ENCODE results near the gene HIBCH. TPM values are rescaled to one million over a fixed set of nuclear protein-coding genes. Genes with fewer than 3 reads are reported as not detected.
"Not testable (repeated sequence)": the region's sequence is repeated elsewhere in the genome, so short reads cannot be mapped to it uniquely, and the experiment has no call there.

The HIBCH gene
- total and polyA plus RNA-seq, 2 of the 13 experiments (the other 11 are each of a cell fraction or from before 2014, with no cell fraction given): 18.8 to 49.5 TPM

GRCh38 chr2:190235101-190235500 lies 84.5 kb downstream of the HIBCH start:
- Histone ChIP-seq H3K9ac (ENCODE audit: insufficient read depth, low read depth, low read length) (no peak overlapping the region), H3K27me3 (ENCODE audit: control insufficient read depth in 1 of 2, insufficient read depth in 2 of 2, low read length in 2 of 2) (no peaks in the 10 kb centered on the region), H4K20me1 (ENCODE audit: insufficient read depth, low read length) (no peaks in the 10 kb centered on the region), H3K4me1 (ENCODE audit: insufficient read depth, low read length) (no peaks in the 10 kb centered on the region), H2AFZ (ENCODE audit: low read length) (no peak overlapping the region), H3K79me2 (ENCODE audit: insufficient read depth, low read length) (no peaks in the 10 kb centered on the region), H3K4me3 (replicated peaks in 1 of 3; ENCODE audit: insufficient read depth in 1 of 3, low read depth in 2 of 3, low read length in 3 of 3) (no peak overlapping the region), H3K36me3 (replicated peaks in 1 of 2; ENCODE audit: control insufficient read depth in 1 of 2, insufficient read depth in 2 of 2, low read length in 2 of 2) (no peaks in the 10 kb centered on the region; a peak in 2 of 5 replicates), H3K4me2 (ENCODE audit: low read depth, low read length) (no peak overlapping the region), H3K9me3 (ENCODE audit: low read length) (no peaks in the 10 kb centered on the region), H3K27ac (ENCODE audit: extremely low read length, insufficient read depth, low read length) (no peak overlapping the region)
- 98% methylated on average over 4 of the region's 4 CpGs for WGBS (ENCODE audit: low lambda C conversion rate)
- ChIA-PET CTCF (ENCODE audit: low intra/inter-chr PET ratio, low total read pairs) (no interaction called here), POLR2A (no interaction called here)
- TF ChIP-seq AGO2 (optimal IDR thresholded peaks at IDR 0.05; ENCODE audit: low read depth, low read length) (no peak), JARID2 (CRISPR knock-in tag; IDR thresholded peaks at IDR 0.05; ENCODE audit: insufficient replicate concordance) (no peak), MTA3 (CRISPR knock-in tag; IDR thresholded peaks at IDR 0.05) (no peak), TRIM22 (IDR thresholded peaks at IDR 0.05) (no peak), ZNF224 (CRISPR knock-in tag; IDR thresholded peaks at IDR 0.05) (no peak), STAT6 (CRISPR knock-in tag; IDR thresholded peaks at IDR 0.05; ENCODE audit: borderline replicate concordance) (no peak)
- DNase-seq (ENCODE audit: low spot score) (no peak), FAIRE-seq (no peak), ATAC-seq (no peak)
- in situ Hi-C loops (cut with HindIII; ENCODE audit: extremely low pct_ligation_motif_present, low pct_unique_long_range_greater_than_20kb): no loop called here
- intact Hi-C loops (cut with micrococcal nuclease; ENCODE audit: unreplicated experiment): no loop called here
- no TSS peak for BruUV-seq (replicated peaks)

- H3K79me2 ChIP-seq (ENCODE audit: insufficient read depth, low read length); H3K27ac ChIP-seq (ENCODE audit: extremely low read length, insufficient read depth, low read length); H3K4me3 ChIP-seq (replicated peaks in 1 of 3; ENCODE audit: insufficient read depth in 1 of 3, low read depth in 2 of 3, low read length in 3 of 3); CTCF ChIA-PET (ENCODE audit: low intra/inter-chr PET ratio, low total read pairs); H4K20me1 ChIP-seq (ENCODE audit: insufficient read depth, low read length); H2AFZ ChIP-seq (ENCODE audit: low read length); intact Hi-C loops (cut with micrococcal nuclease; ENCODE audit: unreplicated experiment); BruUV-seq (replicated peaks); ATAC-seq; in situ Hi-C loops (cut with HindIII; ENCODE audit: extremely low pct_ligation_motif_present, low pct_unique_long_range_greater_than_20kb); H3K4me1 ChIP-seq (ENCODE audit: insufficient read depth, low read length); H3K9ac ChIP-seq (ENCODE audit: insufficient read depth, low read depth, low read length); FAIRE-seq; H3K4me2 ChIP-seq (ENCODE audit: low read depth, low read length); POLR2A ChIA-PET; H3K27me3 ChIP-seq (ENCODE audit: control insufficient read depth in 1 of 2, insufficient read depth in 2 of 2, low read length in 2 of 2); DNase-seq (ENCODE audit: low spot score); H3K9me3 ChIP-seq (ENCODE audit: low read length): not testable (repeated sequence)
- WGBS (ENCODE audit: low lambda C conversion rate): 94% methylated on average over 12 of the region's 12 CpGs
- H3K36me3 ChIP-seq (replicated peaks in 1 of 2; ENCODE audit: control insufficient read depth in 1 of 2, insufficient read depth in 2 of 2, low read length in 2 of 2): peaks cover 6 to 13% of the 10 kb centered on the region in 2 experiments; a peak in 4 of 5 replicates
Observed at GRCh38 chr2:190223989-190224388, 95.6 kb downstream of the HIBCH start.
